Esophagus squamous epithelium (tissue), 4 donors: Measurements from ENCODE around the gene RBM33.

Experiments used
- CTCF ChIP-seq, 6 experiments: fragments of 450-650 bp in 4 of 6; fragments of 200-600 bp in 2 of 6; sonication (generic) in 2 of 6; IDR thresholded peaks; one replicate each; pipeline ENCODE4 v1.5.1; 2016 to 2019; ENCODE audit warnings: antibody characterized with exemption in 6 of 6, mild to moderate bottlenecking in 4 of 6, moderate library complexity in 4 of 6
- POLR2A ChIP-seq, 4 donors: fragments of 450-650 bp; IDR thresholded peaks; one replicate each; pipeline ENCODE4 v1.6.1; 2017; ENCODE audit warnings: antibody characterized with exemption in 4 of 4, mild to moderate bottlenecking in 4 of 4, moderate library complexity in 3 of 4

GRCh38 chr7:155811895-155812761 is 167.7 kb downstream of the RBM33 start, which contains the start of gene SHH:
- TF ChIP-seq CTCF (IDR thresholded peaks at IDR 0.05) (no peak), POLR2A (IDR thresholded peaks at IDR 0.05) (no peak)
